Calu3 (cell line): ENCODE data around the gene TXNRD1. TPM values are rescaled to one million over a fixed set of nuclear protein-coding genes. Genes with fewer than 3 reads are reported as not detected.

Experiments used
- BruUV-seq: library from RNA; stranded (reverse); fragments of 400-500 nt; replicated peaks from 2 replicates; lab custom pipeline; 2021; lab: Mats Ljungman, UMichigan
- CTCF ChIA-PET: fragments of 300-600 bp; sonication (Branson Sonifier 250); formaldehyde crosslinking; loops from one replicate; lab custom pipeline; 2022; ENCODE audit warnings: antibody characterized with exemption; lab: Charles Lee
- DNase-seq: peaks from one replicate; pipeline ENCODE4 v3.0.0; 2022
- H3K27ac Mint-ChIP-seq: one replicate; pipeline ENCODE4 v1.8.0; 2022; ENCODE audit warnings: mixed read lengths; ENCODE audit not compliant: unreplicated experiment
- H3K27me3 Mint-ChIP-seq: one replicate; pipeline ENCODE4 v1.8.0; 2022; ENCODE audit warnings: mixed read lengths; ENCODE audit not compliant: unreplicated experiment
- H3K36me3 Mint-ChIP-seq: one replicate; pipeline ENCODE4 v1.8.0; 2022; ENCODE audit warnings: mild to moderate bottlenecking, moderate library complexity, mixed read lengths; ENCODE audit not compliant: insufficient read depth, unreplicated experiment
- H3K4me1 Mint-ChIP-seq: one replicate; pipeline ENCODE4 v1.8.0; 2022; ENCODE audit warnings: mild to moderate bottlenecking, low read depth, mixed read lengths; ENCODE audit not compliant: unreplicated experiment
- H3K4me3 Mint-ChIP-seq: one replicate; pipeline ENCODE4 v1.8.0; 2022; ENCODE audit warnings: mild to moderate bottlenecking, low read depth, moderate library complexity, mixed read lengths; ENCODE audit not compliant: unreplicated experiment
- H3K9me3 Mint-ChIP-seq: one replicate; pipeline ENCODE4 v1.8.0; 2022; ENCODE audit warnings: low read depth, mixed read lengths; ENCODE audit not compliant: unreplicated experiment
- intact Hi-C: fragments of 100-400 bp; cut with micrococcal nuclease; formaldehyde crosslinking; loops from one replicate; pipeline ENCODE4 v1.10.0; 2022; ENCODE audit not compliant: unreplicated experiment
- total RNA-seq: library from RNA; stranded (reverse); gene quantifications from 2 replicates; pipeline ENCODE4 v1.2.3, GENCODE V29; 2022
- TF ChIP-seq, protein P1 (sequence below): fragments of 200-600 bp; IDR thresholded peaks from one replicate; pipeline ENCODE4 v1.8.0; 2022; ENCODE audit warnings: antibody characterized with exemption; ENCODE audit not compliant: unreplicated experiment

Gene TXNRD1
- total RNA-seq, 1 experiment from 2014 or later = 262 TPM

DNA sequence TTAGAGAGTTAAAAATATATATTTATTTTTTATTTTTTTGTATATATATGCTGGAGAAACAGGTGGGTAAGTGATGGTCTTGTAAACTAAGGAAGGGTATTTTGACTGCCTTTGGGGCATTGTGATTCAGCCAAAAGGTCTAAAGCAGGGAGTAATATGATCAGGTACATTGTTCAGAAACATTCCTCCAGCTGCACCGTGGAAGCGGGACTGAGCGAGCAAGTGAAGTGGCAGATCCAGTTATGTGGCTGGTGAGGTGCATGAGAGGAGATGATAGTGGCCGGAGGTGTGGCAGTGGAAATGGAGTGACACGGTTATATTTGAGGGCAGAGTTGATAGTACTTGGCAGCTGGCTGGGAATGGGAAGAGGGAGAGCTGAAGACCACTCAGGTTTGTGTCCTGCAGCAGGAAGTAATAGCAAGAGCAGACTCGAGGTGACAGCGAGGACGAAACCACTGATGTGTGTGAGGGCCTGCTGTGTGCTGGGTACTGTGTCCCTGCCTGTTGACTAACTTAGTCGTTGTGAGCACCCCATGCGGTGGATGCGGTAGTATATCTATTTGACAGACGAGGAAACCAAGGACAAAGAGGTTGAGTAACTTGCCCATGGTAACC lies 127.2 kb downstream of the TXNRD1 start:
- Mint-ChIP-seq H3K9me3 (no peaks in the 10 kb centered on the region), H3K36me3 (peaks cover 79% of the 10 kb centered on the region), H3K4me1 (peaks cover 9% of the 10 kb centered on the region), H3K4me3 (no peak overlapping the region), H3K27me3 (no peaks in the 10 kb centered on the region), H3K27ac (no peak overlapping the region)
- intact Hi-C loops = no loop called here
- CTCF ChIA-PET = interaction anchor here (0.5 kb wide), 1 partner anchor 22 kb away, joined by 3 read pairs; no protein-coding TSS in a partner anchor
- TF ChIP-seq, protein P1, sequence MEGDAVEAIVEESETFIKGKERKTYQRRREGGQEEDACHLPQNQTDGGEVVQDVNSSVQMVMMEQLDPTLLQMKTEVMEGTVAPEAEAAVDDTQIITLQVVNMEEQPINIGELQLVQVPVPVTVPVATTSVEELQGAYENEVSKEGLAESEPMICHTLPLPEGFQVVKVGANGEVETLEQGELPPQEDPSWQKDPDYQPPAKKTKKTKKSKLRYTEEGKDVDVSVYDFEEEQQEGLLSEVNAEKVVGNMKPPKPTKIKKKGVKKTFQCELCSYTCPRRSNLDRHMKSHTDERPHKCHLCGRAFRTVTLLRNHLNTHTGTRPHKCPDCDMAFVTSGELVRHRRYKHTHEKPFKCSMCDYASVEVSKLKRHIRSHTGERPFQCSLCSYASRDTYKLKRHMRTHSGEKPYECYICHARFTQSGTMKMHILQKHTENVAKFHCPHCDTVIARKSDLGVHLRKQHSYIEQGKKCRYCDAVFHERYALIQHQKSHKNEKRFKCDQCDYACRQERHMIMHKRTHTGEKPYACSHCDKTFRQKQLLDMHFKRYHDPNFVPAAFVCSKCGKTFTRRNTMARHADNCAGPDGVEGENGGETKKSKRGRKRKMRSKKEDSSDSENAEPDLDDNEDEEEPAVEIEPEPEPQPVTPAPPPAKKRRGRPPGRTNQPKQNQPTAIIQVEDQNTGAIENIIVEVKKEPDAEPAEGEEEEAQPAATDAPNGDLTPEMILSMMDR = no peak
- BruUV-seq = no TSS peak
- no peak for DNase-seq

DNA sequence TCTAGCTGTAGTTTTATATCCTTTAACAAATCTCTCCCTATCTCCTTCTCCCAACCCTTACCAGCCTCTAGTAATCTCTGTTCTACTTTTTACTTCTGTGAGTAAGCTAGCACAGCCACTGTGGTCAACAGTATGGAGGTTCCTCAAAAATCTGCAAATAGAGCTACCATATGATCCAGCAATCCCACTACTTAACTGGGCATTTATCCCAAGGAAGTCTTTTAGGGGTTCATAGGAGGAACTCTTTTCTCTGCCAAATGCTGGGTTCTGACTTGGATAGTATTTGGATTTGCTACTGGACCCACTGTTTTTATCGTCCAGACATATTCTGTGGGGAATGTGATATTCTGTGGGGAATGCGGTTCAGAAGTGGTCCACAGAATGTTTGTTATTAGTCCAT lies 129.1 kb downstream of the TXNRD1 start:
- Mint-ChIP-seq H3K27ac (peak overlapping the region; percentile 16), H3K4me1 (peaks cover 9% of the 10 kb centered on the region), H3K4me3 (no peak overlapping the region), H3K36me3 (peaks cover 69% of the 10 kb centered on the region), H3K9me3 (no peaks in the 10 kb centered on the region), H3K27me3 (no peaks in the 10 kb centered on the region)
- intact Hi-C loops = no loop called here
- no TSS peak for BruUV-seq
- TF ChIP-seq, protein P1 = no peak
- CTCF ChIA-PET = no interaction called here
- no peak for DNase-seq

DNA sequence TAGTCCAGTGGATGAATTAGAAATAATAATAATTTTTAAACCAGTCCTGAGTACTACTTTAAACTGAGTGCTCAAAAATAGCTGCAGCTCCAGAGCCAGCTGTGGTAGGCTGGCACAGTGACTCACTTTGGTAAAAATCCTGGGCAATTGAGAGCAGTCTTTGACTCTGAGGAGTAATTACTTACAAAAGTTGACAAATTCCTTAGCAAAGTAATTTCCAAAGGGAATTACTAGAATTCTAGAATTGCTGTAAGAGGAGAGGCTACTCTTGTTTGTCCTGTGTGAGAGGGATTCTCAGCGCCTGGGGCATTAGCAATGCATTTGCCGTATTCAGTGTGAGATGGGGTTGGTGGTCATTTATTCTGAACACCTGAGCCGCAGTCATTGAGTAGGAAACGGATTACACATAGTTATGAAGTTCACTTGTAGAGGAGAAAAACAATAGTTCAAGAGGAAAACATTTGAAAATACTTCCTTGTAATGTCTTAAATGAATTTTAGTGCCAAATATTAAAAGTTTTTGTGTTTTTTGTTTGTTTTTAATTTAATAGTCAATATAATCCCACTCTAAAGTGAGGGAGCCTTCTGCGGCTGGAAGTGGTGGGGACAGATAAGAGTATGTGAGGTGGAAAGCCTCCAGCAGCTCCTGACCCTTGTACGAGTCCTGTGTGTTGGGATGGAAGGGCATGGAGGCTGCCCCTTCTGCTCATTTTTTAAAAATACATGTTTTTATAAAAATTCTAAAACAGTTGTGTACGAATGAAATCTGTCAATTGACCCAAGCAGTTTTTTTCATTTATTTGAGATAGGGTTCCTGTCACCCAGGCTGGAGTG lies 129.9 kb downstream of the TXNRD1 start:
- Mint-ChIP-seq H3K36me3 (peaks cover 69% of the 10 kb centered on the region), H3K4me1 (peaks cover 5% of the 10 kb centered on the region), H3K4me3 (no peak overlapping the region), H3K27ac (no peak overlapping the region), H3K9me3 (no peaks in the 10 kb centered on the region), H3K27me3 (no peaks in the 10 kb centered on the region)
- intact Hi-C loops = no loop called here
- BruUV-seq = no TSS peak
- CTCF ChIA-PET = no interaction called here
- TF ChIP-seq, protein P1 = no peak
- no peak for DNase-seq

DNA sequence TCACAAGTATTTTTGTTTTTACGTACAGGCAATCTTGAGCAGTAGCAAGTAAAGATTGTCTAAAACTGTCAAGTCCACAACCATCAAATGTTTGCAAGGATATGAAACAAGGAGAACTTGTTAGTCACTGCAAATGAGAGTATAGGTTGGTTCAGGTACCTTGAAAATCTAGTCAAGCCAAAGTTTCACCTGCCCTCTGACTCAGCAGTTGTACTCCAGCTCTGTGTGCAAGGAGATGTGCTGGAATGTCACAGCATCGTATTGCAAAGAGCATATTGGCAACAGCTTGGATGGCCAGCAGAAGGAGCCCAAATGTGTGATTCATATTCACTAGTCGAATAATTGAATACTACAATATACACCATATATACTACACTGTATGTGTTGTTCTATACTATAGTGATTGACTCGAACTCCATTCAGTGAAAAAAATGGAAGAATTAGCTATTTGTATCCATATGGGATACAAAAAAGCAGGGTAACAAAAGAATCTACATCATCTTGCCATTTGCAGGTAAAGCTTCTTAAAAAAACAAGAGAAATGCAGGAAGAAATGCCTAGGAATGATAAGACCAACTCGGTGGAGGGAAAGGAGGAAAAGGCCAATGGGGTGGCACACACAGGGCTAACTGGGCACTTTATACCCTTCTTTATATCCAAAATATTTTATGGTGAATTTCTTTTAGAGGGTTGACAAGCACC lies 131.9 kb downstream of the TXNRD1 start:
- Mint-ChIP-seq H3K4me3 (no peak overlapping the region), H3K36me3 (peaks cover 72% of the 10 kb centered on the region), H3K4me1 (peaks cover 9% of the 10 kb centered on the region), H3K27me3 (no peaks in the 10 kb centered on the region), H3K9me3 (no peaks in the 10 kb centered on the region), H3K27ac (peak overlapping the region; percentile 42)
- CTCF ChIA-PET = no interaction called here
- BruUV-seq = no TSS peak
- TF ChIP-seq, protein P1 = no peak
- DNase-seq = no peak
- intact Hi-C loops = no loop called here
